Measurements from ENCODE around the gene HNRNPA3.

DNA sequence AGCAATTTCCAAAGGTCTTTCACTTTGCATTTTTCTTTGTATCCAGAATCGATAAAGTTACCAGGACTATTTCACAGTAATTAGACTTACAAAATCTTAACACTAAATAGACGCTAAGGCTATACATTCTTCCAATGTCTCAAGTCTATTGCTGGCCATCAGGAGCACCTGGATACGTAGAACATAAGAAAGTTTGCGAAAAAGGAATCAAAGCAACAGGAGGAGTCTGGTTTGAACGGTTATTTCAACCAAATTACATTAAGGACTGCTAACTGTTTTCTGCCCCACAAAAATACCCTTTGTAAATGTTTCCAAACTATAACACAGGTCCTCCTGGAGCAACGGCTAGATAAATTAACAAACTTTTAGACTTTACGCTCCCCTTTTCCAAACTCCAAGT lies 1.4 kb upstream of the HNRNPA3 start:
- TF ChIP-seq RAD21 (IDR thresholded peaks at IDR 0.05; ENCODE audit: low read depth) (no peak), EZH2 (IDR thresholded peaks at IDR 0.05) (no peak)
